Heart left ventricle (tissue), 16 donors: ENCODE results near the gene BATF. TPM values are rescaled to one million over a fixed set of nuclear protein-coding genes. Genes with fewer than 3 reads are reported as not detected.

ENCODE experiments used
- ATAC-seq, 4 donors: fragments of 200-7000 bp; cut with Tn5 transposase; one replicate each; pipeline ENCODE4 v1.9.1; 2020 to 2022; ENCODE audit warnings: moderate library complexity in 4 of 4, mild to moderate bottlenecking in 3 of 4, moderate number of reproducible peaks in 1 of 4
- DNase-seq, 5 donors: peaks; one replicate each; pipeline ENCODE4 v3.0.0-alpha.2; 2020
- H3K27ac ChIP-seq, 12 donors: fragments of 200-600 bp; sonication (generic) in 4 of 12; one replicate each; pipeline versions ENCODE4 v1.5.0 to v1.8.0; 2016 to 2022; ENCODE audit warnings: mild to moderate bottlenecking in 2 of 12
- H3K27me3 ChIP-seq, 9 donors: fragments of 200-600 bp; sonication (generic) in 2 of 9; one replicate each; pipeline versions ENCODE4 v1.5.1 to v1.8.0; 2016 to 2022; ENCODE audit warnings: mild to moderate bottlenecking in 3 of 9
- H3K36me3 ChIP-seq, 9 donors: fragments of 200-600 bp; sonication (generic) in 2 of 9; one replicate each; pipeline versions ENCODE4 v1.5.0 to v1.8.0; 2018 to 2022; ENCODE audit warnings: mild to moderate bottlenecking in 2 of 9
- H3K4me1 ChIP-seq, 12 donors: fragments of 200-600 bp; sonication (generic) in 4 of 12; one replicate each; pipeline versions ENCODE4 v1.5.0 to v1.8.0; 2016 to 2022; ENCODE audit warnings: mild to moderate bottlenecking in 3 of 12
- H3K4me3 ChIP-seq, 12 donors: fragments of 200-600 bp; sonication (generic) in 4 of 12; one replicate each; pipeline versions ENCODE4 v1.5.0 to v1.8.0; 2017 to 2022; ENCODE audit warnings: mild to moderate bottlenecking in 9 of 12, moderate library complexity in 4 of 12
- H3K9me3 ChIP-seq, 12 donors: fragments of 200-600 bp; sonication (generic) in 4 of 12; one replicate each; pipeline versions ENCODE4 v1.5.0 to v1.8.0; 2016 to 2022; ENCODE audit warnings: mild to moderate bottlenecking in 1 of 12
- POLR2A ChIP-seq, 2 donors: fragments of 450-650 bp; IDR thresholded peaks; one replicate each; pipeline ENCODE4 v1.6.1; 2017; ENCODE audit warnings: antibody characterized with exemption in 2 of 2, mild to moderate bottlenecking in 2 of 2, moderate library complexity in 2 of 2
- WGBS, 4 donors: extraction: QIAGEN DNeasy Blood & Tissue Kit in 2 of 4; methylation state at CpG; one replicate each; pipeline versions ENCODE4 v1.1.5 to v1.1.7; 2013 to 2018; 5-methylcytosine and 5-hydroxymethylcytosine counted together
- intact Hi-C, 10 donors: fragments of 100-400 bp; cut with DNase I; formaldehyde crosslinking; loops; one replicate each; pipeline versions ENCODE4 v1.11.1 to v1.14.2; 2022
- polyA plus RNA-seq, 2 donors: library from polyadenylated mRNA; stranded (reverse); fragments of 200-250 nt; gene quantifications; one replicate each; pipeline ENCODE4 v1.2.3, GENCODE V29; 2013
- total RNA-seq, 9 donors: library from RNA; depleted of rRNA in 2 of 9; stranded (reverse); fragments of >200 nt in 2 of 9; fragmentation: NEBNext Ultra II Directional in 3 of 9; extraction: Animal tissue kit (Norgen Biotek cat#: 25700) in 3 of 9; gene quantifications; one replicate each; pipeline versions ENCODE4 v1.1.0 to v1.2.4, GENCODE V29; 2016 to 2023
- TF ChIP-seq, protein P1 (sequence below), 12 donors: fragments of 200-600 bp; sonication (generic) in 4 of 12; IDR thresholded peaks; one replicate each; pipeline versions ENCODE4 v1.5.0 to v1.8.0; 2018 to 2022; ENCODE audit warnings: antibody characterized with exemption in 12 of 12, mild to moderate bottlenecking in 5 of 12
- donor health status: ischemic (EF 13 %, LVEDD 7.1; RV severe dilation, severe dysfunction).
- donor health status: healthy with polysubstance abuse.
- donor health status: DM: no; HTN: yes; CAD: no.
- donor health status: DM: no; HTN: no; CAD: no.
- donor health status: ischemic (EF 25% LVEDD 6.9; RV normal size, moderate dysfunction).
- donor health status: ischemic (EF 25% LVEDD 5.7; RV mildly dilated, moderate dysfunction).
- donor health status: healthy.
- donor health status: DM: yes; HTN: yes; CAD: no.
- donor health status: ischemic (EF 35%, LVEDD 5.7; RV mildly dilated, moderate dysfunction).
- donor health status: nonischemic (EF 11% LVEDD 7.7; RV severe dilation, severe dysfunction).
- donor health status: DM: yes; HTN: yes; CAD: no.
- donor health status: PGD.
- donor health status: ischemic (EF 29% LVEDD 5.4; RV normal size, mild dysfunction).
- donor health status: nonischemic (EF 23%, LVEDD 6.1; RV moderate dilation, normal function).

The BATF gene
- total and polyA plus RNA-seq, 11 donors: 0.40 to 8.3 (median 1.0) TPM; not detected in 1

DNA sequence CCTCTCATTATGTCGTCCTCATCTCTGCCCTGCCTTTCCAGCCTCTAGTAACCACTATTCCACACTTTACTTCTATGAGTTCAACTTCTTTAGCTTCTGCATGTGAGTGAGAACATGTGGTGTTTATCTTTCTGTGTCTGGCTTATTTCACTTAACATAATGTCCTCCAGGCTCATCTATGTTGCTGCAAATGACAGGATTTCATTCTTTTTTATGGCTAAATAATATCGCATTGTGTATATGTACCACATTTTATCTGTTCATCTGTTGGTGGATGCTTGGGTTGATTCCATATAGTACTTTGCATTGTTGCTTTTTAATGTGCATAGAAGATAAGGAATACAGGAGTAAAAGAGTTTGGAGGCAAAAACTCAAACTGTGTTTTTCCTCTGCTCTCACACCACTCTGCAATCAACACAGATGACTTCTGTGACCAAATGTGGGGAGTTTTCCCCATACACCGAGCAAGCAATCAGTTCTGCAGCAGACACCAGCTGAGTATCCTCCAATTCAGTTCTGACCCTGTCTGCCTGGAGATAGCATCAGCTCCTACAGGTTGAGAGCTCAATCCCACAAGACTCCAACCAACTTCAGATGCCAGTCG lies 31.6 kb downstream of the BATF start:
- Histone ChIP-seq H3K27me3 (peaks cover 0 to 10% (median 0%) of the 10 kb centered on the region in 9 donors), H3K4me1 (peaks cover 0 to 3% (median 0%) of the 10 kb centered on the region in 12 donors), H3K27ac (no peak overlapping the region), H3K36me3 (no peaks in the 10 kb centered on the region), H3K9me3 (peaks cover 0 to 12% (median 0%) of the 10 kb centered on the region in 12 donors), H3K4me3 (no peak overlapping the region)
- 65 to 73% (median 67%) methylated on average over 4 of the region's 4 CpGs for WGBS, 4 donors
- intact Hi-C loops: no loop called here
- ATAC-seq (no peak), DNase-seq (no peak)
- TF ChIP-seq POLR2A (IDR thresholded peaks at IDR 0.05): no peak
- TF ChIP-seq, protein P1, sequence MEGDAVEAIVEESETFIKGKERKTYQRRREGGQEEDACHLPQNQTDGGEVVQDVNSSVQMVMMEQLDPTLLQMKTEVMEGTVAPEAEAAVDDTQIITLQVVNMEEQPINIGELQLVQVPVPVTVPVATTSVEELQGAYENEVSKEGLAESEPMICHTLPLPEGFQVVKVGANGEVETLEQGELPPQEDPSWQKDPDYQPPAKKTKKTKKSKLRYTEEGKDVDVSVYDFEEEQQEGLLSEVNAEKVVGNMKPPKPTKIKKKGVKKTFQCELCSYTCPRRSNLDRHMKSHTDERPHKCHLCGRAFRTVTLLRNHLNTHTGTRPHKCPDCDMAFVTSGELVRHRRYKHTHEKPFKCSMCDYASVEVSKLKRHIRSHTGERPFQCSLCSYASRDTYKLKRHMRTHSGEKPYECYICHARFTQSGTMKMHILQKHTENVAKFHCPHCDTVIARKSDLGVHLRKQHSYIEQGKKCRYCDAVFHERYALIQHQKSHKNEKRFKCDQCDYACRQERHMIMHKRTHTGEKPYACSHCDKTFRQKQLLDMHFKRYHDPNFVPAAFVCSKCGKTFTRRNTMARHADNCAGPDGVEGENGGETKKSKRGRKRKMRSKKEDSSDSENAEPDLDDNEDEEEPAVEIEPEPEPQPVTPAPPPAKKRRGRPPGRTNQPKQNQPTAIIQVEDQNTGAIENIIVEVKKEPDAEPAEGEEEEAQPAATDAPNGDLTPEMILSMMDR (IDR thresholded peaks at IDR 0.05): no peak

DNA sequence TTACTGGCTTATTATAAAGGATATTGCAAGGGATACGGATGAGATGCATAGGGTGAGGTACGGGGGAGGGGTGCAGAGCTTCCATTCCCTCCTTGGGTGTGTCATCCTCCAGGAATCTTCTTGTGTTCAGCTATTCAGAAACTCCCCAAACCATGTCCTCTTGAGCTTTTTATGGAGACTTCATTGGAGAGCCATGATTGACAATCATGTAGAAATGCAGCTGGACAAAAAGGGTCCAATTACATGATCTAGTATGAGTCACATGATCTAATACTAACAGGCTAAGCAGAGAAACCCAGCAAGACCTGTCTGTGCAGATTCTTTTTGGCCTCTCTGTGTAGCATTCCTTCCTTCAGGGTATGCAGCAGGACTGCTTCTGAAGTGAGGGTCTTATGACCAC lies 32.2 kb downstream of the BATF start:
- no peak for TF ChIP-seq POLR2A (IDR thresholded peaks at IDR 0.05)
- TF ChIP-seq, protein P1 (IDR thresholded peaks at IDR 0.05): no peak
- peaks cover 0 to 12% (median 0%) of the 10 kb centered on the region in 12 donors for H3K9me3 ChIP-seq
- H3K4me3 ChIP-seq: no peak overlapping the region
- intact Hi-C loops: no loop called here
- no peak overlapping the region for H3K27ac ChIP-seq
- ATAC-seq: no peak
- DNase-seq: no peak
- peaks cover 0 to 10% (median 0%) of the 10 kb centered on the region in 9 donors for H3K27me3 ChIP-seq
- 33 to 66% (median 46%) methylated on average over 2 of the region's 2 CpGs for WGBS, 4 donors
- no peaks in the 10 kb centered on the region for H3K36me3 ChIP-seq
- no peaks in the 10 kb centered on the region for H3K4me1 ChIP-seq

DNA sequence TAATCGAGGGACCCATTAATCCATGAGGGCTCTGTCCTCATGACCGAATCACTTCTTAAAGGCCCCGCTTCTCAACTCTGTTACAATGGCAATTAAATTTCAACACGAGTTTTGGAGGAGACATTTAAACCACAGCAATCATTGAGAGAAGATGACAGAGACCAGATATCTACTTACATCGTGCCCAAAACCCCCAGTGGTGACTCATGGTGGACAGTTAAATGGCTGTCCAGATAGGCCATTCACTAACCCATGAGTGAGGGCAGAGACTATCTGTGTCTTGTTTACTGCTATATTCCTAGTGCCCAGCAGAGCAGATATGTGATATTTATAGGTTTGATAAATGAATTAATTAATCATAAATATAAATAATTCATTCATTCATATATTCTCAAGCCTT lies 36.2 kb downstream of the BATF start:
- no peaks in the 10 kb centered on the region for H3K36me3 ChIP-seq

DNA sequence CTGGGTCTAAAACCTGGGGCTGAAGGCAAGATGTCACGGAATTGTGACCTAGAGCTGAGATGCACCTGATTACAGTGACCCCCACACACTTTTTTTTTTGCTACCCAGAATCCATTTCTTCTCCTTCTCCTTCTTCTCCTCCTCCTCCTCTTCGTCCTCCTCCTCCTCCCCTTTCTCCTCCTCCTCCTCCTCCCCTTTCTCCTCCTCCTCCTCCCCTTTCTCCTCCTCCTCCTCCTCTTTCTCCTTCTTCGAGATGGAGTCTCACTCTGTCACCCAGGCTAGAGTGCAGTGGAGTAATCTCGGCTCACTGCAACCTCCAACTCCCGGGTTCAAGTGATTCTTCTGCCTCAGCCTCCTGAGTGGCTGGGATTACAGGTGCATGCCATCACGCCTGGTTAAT lies 36.8 kb downstream of the BATF start:
- peaks cover 0 to 12% (median 0%) of the 10 kb centered on the region in 12 donors for H3K9me3 ChIP-seq
- no peaks in the 10 kb centered on the region for H3K27me3 ChIP-seq
- H3K4me3 ChIP-seq: no peak overlapping the region
- no peak for DNase-seq
- no peaks in the 10 kb centered on the region for H3K36me3 ChIP-seq
- intact Hi-C loops: loop anchor here in 1 of 10 donors (5.0 kb wide), 1 partner anchor 252 kb away; no protein-coding TSS in a partner anchor
- WGBS, 4 donors: 80 to 93% (median 89%) methylated on average over 6 of the region's 6 CpGs
- no peak for ATAC-seq
- no peak for TF ChIP-seq POLR2A (IDR thresholded peaks at IDR 0.05)
- TF ChIP-seq, protein P1 (IDR thresholded peaks at IDR 0.05): no peak
- no peak overlapping the region for H3K27ac ChIP-seq
- H3K4me1 ChIP-seq: peaks cover 0 to 17% (median 0%) of the 10 kb centered on the region in 12 donors

More for the DNA sequence above, 36.2 kb downstream of the BATF start:
- ATAC-seq: no peak
- H3K4me1 ChIP-seq: peaks cover 0 to 17% (median 0%) of the 10 kb centered on the region in 12 donors
- no peak for DNase-seq
- H3K9me3 ChIP-seq: peaks cover 0 to 12% (median 0%) of the 10 kb centered on the region in 12 donors
- H3K27ac ChIP-seq: no peak overlapping the region
- no peaks in the 10 kb centered on the region for H3K27me3 ChIP-seq
- 78 to 86% (median 85%) methylated on average over 5 of the region's 5 CpGs for WGBS, 4 donors
- intact Hi-C loops: loop anchor here in 1 of 10 donors (5.0 kb wide), 1 partner anchor 251 kb away; no protein-coding TSS in a partner anchor
- H3K4me3 ChIP-seq: no peak overlapping the region
- no peak for TF ChIP-seq POLR2A (IDR thresholded peaks at IDR 0.05)
- TF ChIP-seq, protein P1 (IDR thresholded peaks at IDR 0.05): no peak
